HEK293 (cell line): ENCODE measurements around the gene PRSS1.

Source experiments
- CTCF ChIA-PET: fragments of 350-600 bp; formaldehyde crosslinking; extraction: SDS; loops from one replicate; lab custom pipeline; 2021; ENCODE audit warnings: antibody characterized with exemption; lab: Yijun Ruan, JAX
- POLR2A ChIA-PET: fragments of 300-600 bp; formaldehyde crosslinking; extraction: SDS; loops from one replicate; lab custom pipeline; 2020; ENCODE audit warnings: antibody characterized with exemption, inconsistent platforms; lab: Yijun Ruan, JAX
- H3K27ac ChIP-seq: fragments of 200-500 bp; sonication (Bioruptor generic); 2 replicates; pipeline ENCODE4 v1.5.1; 2014; ENCODE audit warnings: low read depth, low read length, control low read depth, inconsistent platforms; ENCODE audit errors: extremely low read depth
- H3K36me3 ChIP-seq, 2 experiments: fragments of 200-500 bp in 1 of 2; sonication (Bioruptor generic) in 1 of 2; 1 replicate in 1 of 2; 2 replicates in 1 of 2; pipeline ENCODE4 v1.5.1; 2014 to 2017; ENCODE audit warnings: inconsistent platforms in 2 of 2, low read length in 2 of 2; ENCODE audit not compliant: control insufficient read depth in 2 of 2, insufficient read depth in 1 of 2
- H3K4me1 ChIP-seq: fragments of 200-500 bp; sonication (Bioruptor generic); 2 replicates; pipeline ENCODE4 v1.5.1; 2014; ENCODE audit warnings: mild to moderate bottlenecking, low read length, inconsistent platforms; ENCODE audit not compliant: control insufficient read depth, insufficient read depth
- H3K4me3 ChIP-seq: 2 replicates; pipeline ENCODE4 v1.5.1; 2011; ENCODE audit warnings: low read depth, mild to moderate bottlenecking, control low read depth, low read length, moderate library complexity
- H3K9me3 ChIP-seq: fragments of 200-500 bp; sonication (Bioruptor generic); 2 replicates; pipeline ENCODE4 v1.5.1; 2014; ENCODE audit warnings: low read depth, low read length, inconsistent platforms; ENCODE audit not compliant: control insufficient read depth, insufficient read depth
- GLIS2 ChIP-seq: fragments of 450-650 bp; formaldehyde crosslinking; IDR thresholded peaks from 2 replicates; pipeline ENCODE4 v1.5.1; 2016; ENCODE audit warnings: missing biosample characterization, missing genetic modification characterization
- HOXD13 ChIP-seq: sonication (generic); formaldehyde crosslinking; IDR thresholded peaks from 2 replicates; pipeline ENCODE4 v1.8.0; 2022; ENCODE audit warnings: missing genetic modification reagents, borderline replicate concordance
- PRDM1 ChIP-seq: fragments of 450-650 bp; formaldehyde crosslinking; IDR thresholded peaks from 2 replicates; pipeline ENCODE4; 2016; ENCODE audit warnings: missing biosample characterization, missing genetic modification characterization
- SALL2 ChIP-seq: fragments of 450-650 bp; formaldehyde crosslinking; IDR thresholded peaks from 2 replicates; pipeline ENCODE4 v1.5.0; 2017; ENCODE audit warnings: missing biosample characterization, mild to moderate bottlenecking, missing genetic modification characterization, borderline replicate concordance
- ZFP69B ChIP-seq: fragments of 450-650 bp; formaldehyde crosslinking; IDR thresholded peaks from 2 replicates; pipeline ENCODE4 v1.5.1; 2016; ENCODE audit warnings: missing biosample characterization, missing genetic modification characterization
- ZNF155 ChIP-seq: fragments of 450-650 bp; formaldehyde crosslinking; IDR thresholded peaks from 2 replicates; pipeline ENCODE4 v1.5.1; 2016; ENCODE audit warnings: missing biosample characterization, missing genetic modification characterization
- ZNF16 ChIP-seq: fragments of 450-650 bp; formaldehyde crosslinking; IDR thresholded peaks from 2 replicates; pipeline ENCODE4 v1.5.1; 2016; ENCODE audit warnings: low read depth, missing biosample characterization, missing genetic modification characterization
- ZNF266 ChIP-seq: fragments of 450-650 bp; formaldehyde crosslinking; IDR thresholded peaks from 2 replicates; pipeline ENCODE4 v1.5.1; 2016; ENCODE audit warnings: missing biosample characterization, missing genetic modification characterization, low read depth
- ZNF302 ChIP-seq: fragments of 450-650 bp; formaldehyde crosslinking; IDR thresholded peaks from 2 replicates; pipeline ENCODE4 v1.5.1; 2016; ENCODE audit warnings: missing biosample characterization, missing genetic modification characterization, low read depth
- ZNF341 ChIP-seq: fragments of 450-650 bp; formaldehyde crosslinking; IDR thresholded peaks from 2 replicates; pipeline ENCODE4; 2016; ENCODE audit warnings: low read depth, missing biosample characterization, missing genetic modification characterization
- ZNF423 ChIP-seq: fragments of 450-650 bp; formaldehyde crosslinking; IDR thresholded peaks from 2 replicates; pipeline ENCODE4 v1.5.1; 2016; ENCODE audit warnings: missing biosample characterization, missing genetic modification characterization
- ZNF473 ChIP-seq: fragments of 450-650 bp; formaldehyde crosslinking; IDR thresholded peaks from 2 replicates; pipeline ENCODE4 v1.5.1; 2017; ENCODE audit warnings: missing biosample characterization, missing genetic modification characterization
- ZNF561 ChIP-seq: fragments of 450-650 bp; IDR thresholded peaks from 2 replicates; pipeline ENCODE4 v1.5.1; 2018; ENCODE audit warnings: missing biosample characterization, missing genetic modification characterization, borderline replicate concordance
- ZNF596 ChIP-seq: fragments of 450-650 bp; IDR thresholded peaks from 2 replicates; pipeline ENCODE4 v1.5.0; 2018; ENCODE audit warnings: missing biosample characterization, mild to moderate bottlenecking, missing genetic modification characterization, moderate library complexity
- ZSCAN30 ChIP-seq: fragments of 450-650 bp; IDR thresholded peaks from 2 replicates; pipeline ENCODE4 v1.5.1; 2018; ENCODE audit warnings: missing biosample characterization, mild to moderate bottlenecking, missing genetic modification characterization, moderate library complexity
- TF ChIP-seq, protein P1 (sequence below): fragments of 450-650 bp; IDR thresholded peaks from 2 replicates; pipeline ENCODE4 v1.5.1; 2018; ENCODE audit warnings: missing biosample characterization, mild to moderate bottlenecking, missing genetic modification characterization
- TF ChIP-seq, protein P2 (sequence below): fragments of 450-650 bp; formaldehyde crosslinking; IDR thresholded peaks from 2 replicates; pipeline ENCODE4 v1.5.1; 2016; ENCODE audit warnings: missing biosample characterization, missing genetic modification characterization, borderline replicate concordance
- TF ChIP-seq, protein P3 (sequence below): fragments of 450-650 bp; formaldehyde crosslinking; IDR thresholded peaks from 2 replicates; pipeline ENCODE4 v1.5.1; 2016; ENCODE audit warnings: missing biosample characterization, missing genetic modification characterization

The PRSS1 gene

DNA sequence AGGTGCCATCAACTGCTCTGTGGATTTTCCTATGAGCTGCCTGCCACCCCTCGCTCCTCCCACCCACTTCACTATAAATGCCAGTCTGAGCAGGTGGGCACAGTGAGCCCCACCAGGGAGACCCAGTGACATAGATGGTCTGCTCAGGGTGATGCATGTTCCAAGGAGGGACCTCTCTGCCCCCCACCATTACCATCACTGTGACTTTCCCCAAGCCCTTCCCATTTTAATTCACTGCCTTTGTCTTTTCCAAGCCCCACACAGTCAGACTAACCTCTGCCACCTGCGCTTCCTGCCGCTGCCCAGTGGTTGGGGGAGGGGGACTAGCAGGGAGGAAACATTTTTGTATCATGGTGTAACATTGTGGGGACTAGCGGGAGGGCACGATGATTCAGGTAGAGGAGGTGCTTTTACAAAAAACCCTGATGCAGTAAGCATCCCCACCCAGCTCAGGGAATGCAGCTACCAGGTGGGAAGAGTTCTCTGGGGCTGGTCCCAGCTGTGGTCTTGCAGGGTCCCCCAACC lies 46.1 kb downstream of the PRSS1 start (continued):
- TF ChIP-seq ZNF302 (tag by site-specific recombination), result no peak
- no peak for TF ChIP-seq ZNF341 (tag by site-specific recombination)
- TF ChIP-seq, protein P1, sequence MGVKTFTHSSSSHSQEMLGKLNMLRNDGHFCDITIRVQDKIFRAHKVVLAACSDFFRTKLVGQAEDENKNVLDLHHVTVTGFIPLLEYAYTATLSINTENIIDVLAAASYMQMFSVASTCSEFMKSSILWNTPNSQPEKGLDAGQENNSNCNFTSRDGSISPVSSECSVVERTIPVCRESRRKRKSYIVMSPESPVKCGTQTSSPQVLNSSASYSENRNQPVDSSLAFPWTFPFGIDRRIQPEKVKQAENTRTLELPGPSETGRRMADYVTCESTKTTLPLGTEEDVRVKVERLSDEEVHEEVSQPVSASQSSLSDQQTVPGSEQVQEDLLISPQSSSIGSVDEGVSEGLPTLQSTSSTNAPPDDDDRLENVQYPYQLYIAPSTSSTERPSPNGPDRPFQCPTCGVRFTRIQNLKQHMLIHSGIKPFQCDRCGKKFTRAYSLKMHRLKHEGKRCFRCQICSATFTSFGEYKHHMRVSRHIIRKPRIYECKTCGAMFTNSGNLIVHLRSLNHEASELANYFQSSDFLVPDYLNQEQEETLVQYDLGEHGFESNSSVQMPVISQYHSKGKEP (tag by site-specific recombination), result no peak
- TF ChIP-seq GLIS2 (tag by site-specific recombination), result no peak

DNA sequence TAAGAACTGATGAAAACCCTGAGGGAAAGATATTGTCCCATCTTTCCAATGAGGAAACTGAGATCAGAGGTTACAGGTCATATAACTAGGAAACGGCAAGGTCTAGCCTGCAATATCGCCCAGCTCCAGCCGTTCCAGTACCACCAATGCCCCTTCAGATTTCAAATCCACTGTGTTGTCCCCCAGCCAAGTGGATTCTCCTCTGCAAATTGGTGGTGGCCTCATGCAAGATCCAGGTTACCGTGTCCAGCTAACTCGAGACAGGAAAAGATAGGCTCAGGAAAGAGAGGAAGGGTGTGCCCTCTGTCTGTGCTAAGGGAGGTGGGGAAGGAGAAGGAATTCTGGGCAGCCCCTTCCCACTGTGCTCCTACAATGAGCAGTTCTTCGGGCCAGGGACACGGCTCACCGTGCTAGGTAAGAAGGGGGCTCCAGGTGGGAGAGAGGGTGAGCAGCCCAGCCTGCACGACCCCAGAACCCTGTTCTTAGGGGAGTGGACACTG lies 46.8 kb downstream of the PRSS1 start:
- Histone ChIP-seq H3K4me1 (no peaks in the 10 kb centered on the region), H3K27ac (no peak overlapping the region), H3K4me3 (no peak overlapping the region), H3K36me3 (no peaks in the 10 kb centered on the region), H3K9me3 (no peaks in the 10 kb centered on the region)
- no peak for TF ChIP-seq ZNF155 (tag by site-specific recombination)
- CTCF ChIA-PET, result interaction anchor here (0.6 to 1.0 kb wide), 4 partner anchors 13 to 30 kb away, joined by 4 to 5 read pairs (median 4); no protein-coding TSS in a partner anchor
- POLR2A ChIA-PET, result no interaction called here

DNA sequence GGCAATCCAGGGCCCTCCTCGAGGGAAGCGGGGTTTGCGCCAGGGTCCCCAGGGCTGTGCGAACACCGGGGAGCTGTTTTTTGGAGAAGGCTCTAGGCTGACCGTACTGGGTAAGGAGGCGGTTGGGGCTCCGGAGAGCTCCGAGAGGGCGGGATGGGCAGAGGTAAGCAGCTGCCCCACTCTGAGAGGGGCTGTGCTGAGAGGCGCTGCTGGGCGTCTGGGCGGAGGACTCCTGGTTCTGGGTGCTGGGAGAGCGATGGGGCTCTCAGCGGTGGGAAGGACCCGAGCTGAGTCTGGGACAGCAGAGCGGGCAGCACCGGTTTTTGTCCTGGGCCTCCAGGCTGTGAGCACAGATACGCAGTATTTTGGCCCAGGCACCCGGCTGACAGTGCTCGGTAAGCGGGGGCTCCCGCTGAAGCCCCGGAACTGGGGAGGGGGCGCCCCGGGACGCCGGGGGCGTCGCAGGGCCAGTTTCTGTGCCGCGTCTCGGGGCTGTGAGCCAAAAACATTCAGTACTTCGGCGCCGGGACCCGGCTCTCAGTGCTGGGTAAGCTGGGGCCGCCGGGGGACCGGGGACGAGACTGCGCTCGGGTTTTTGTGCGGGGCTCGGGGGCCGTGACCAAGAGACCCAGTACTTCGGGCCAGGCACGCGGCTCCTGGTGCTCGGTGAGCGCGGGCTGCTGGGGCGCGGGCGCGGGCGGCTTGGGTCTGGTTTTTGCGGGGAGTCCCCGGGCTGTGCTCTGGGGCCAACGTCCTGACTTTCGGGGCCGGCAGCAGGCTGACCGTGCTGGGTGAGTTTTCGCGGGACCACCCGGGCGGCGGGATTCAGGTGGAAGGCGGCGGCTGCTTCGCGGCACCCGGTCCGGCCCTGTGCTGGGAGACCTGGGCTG lies 47.5 kb downstream of the PRSS1 start:
- CTCF ChIA-PET, result interaction anchor here (0.9 to 1.3 kb wide), 3 partner anchors 14 to 15 kb away, joined by 4 read pairs; no protein-coding TSS in a partner anchor
- Histone ChIP-seq H3K4me3 (no peak overlapping the region), H3K4me1 (no peaks in the 10 kb centered on the region), H3K27ac (no peak overlapping the region), H3K36me3 (no peaks in the 10 kb centered on the region)
- POLR2A ChIA-PET, result interaction anchor here (1.0 kb wide), 1 partner anchor 12 kb away, joined by 3 read pairs; no protein-coding TSS in a partner anchor
- TF ChIP-seq ZNF561 (tag by site-specific recombination) (no peak), HOXD13 (CRISPR knock-in tag) (no peak), ZNF423 (no peak), ZNF266 (tag by site-specific recombination) (no peak), ZNF16 (tag by site-specific recombination) (no peak), ZNF596 (no peak), ZSCAN30 (tag by site-specific recombination) (no peak), SALL2 (tag by site-specific recombination) (no peak), ZNF473 (tag by site-specific recombination) (no peak), ZFP69B (tag by site-specific recombination) (no peak), PRDM1 (no peak)
- TF ChIP-seq, protein P2, sequence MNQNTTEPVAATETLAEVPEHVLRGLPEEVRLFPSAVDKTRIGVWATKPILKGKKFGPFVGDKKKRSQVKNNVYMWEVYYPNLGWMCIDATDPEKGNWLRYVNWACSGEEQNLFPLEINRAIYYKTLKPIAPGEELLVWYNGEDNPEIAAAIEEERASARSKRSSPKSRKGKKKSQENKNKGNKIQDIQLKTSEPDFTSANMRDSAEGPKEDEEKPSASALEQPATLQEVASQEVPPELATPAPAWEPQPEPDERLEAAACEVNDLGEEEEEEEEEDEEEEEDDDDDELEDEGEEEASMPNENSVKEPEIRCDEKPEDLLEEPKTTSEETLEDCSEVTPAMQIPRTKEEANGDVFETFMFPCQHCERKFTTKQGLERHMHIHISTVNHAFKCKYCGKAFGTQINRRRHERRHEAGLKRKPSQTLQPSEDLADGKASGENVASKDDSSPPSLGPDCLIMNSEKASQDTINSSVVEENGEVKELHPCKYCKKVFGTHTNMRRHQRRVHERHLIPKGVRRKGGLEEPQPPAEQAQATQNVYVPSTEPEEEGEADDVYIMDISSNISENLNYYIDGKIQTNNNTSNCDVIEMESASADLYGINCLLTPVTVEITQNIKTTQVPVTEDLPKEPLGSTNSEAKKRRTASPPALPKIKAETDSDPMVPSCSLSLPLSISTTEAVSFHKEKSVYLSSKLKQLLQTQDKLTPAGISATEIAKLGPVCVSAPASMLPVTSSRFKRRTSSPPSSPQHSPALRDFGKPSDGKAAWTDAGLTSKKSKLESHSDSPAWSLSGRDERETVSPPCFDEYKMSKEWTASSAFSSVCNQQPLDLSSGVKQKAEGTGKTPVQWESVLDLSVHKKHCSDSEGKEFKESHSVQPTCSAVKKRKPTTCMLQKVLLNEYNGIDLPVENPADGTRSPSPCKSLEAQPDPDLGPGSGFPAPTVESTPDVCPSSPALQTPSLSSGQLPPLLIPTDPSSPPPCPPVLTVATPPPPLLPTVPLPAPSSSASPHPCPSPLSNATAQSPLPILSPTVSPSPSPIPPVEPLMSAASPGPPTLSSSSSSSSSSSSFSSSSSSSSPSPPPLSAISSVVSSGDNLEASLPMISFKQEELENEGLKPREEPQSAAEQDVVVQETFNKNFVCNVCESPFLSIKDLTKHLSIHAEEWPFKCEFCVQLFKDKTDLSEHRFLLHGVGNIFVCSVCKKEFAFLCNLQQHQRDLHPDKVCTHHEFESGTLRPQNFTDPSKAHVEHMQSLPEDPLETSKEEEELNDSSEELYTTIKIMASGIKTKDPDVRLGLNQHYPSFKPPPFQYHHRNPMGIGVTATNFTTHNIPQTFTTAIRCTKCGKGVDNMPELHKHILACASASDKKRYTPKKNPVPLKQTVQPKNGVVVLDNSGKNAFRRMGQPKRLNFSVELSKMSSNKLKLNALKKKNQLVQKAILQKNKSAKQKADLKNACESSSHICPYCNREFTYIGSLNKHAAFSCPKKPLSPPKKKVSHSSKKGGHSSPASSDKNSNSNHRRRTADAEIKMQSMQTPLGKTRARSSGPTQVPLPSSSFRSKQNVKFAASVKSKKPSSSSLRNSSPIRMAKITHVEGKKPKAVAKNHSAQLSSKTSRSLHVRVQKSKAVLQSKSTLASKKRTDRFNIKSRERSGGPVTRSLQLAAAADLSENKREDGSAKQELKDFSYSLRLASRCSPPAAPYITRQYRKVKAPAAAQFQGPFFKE (tag by site-specific recombination), result no peak
- TF ChIP-seq, protein P3, sequence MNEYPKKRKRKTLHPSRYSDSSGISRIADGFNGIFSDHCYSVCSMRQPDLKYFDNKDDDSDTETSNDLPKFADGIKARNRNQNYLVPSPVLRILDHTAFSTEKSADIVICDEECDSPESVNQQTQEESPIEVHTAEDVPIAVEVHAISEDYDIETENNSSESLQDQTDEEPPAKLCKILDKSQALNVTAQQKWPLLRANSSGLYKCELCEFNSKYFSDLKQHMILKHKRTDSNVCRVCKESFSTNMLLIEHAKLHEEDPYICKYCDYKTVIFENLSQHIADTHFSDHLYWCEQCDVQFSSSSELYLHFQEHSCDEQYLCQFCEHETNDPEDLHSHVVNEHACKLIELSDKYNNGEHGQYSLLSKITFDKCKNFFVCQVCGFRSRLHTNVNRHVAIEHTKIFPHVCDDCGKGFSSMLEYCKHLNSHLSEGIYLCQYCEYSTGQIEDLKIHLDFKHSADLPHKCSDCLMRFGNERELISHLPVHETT (tag by site-specific recombination), result no peak
- TF ChIP-seq, all 188 proteins: peak for 0
- H3K9me3 ChIP-seq, result no peaks in the 10 kb centered on the region
